Left kidney (tissue), 8 donors: Measurements from ENCODE around the gene TMEM267. TPM values are rescaled to one million over a fixed set of nuclear protein-coding genes. Genes with fewer than 3 reads are reported as not detected.
"Not testable (repeated sequence)": the region's sequence is repeated elsewhere in the genome, so short reads cannot be mapped to it uniquely, and the experiment has no call there.

Experiments used
- DNase-seq: peaks from one replicate; pipeline ENCODE4 v3.0.0-alpha.2; 2013
- long read RNA-seq, 8 donors: transcript quantifications; one replicate each; lab custom pipeline, GENCODE V29; 2026
- polyA plus RNA-seq: library from polyadenylated mRNA; unstranded; fragments of 120-200 nt; gene quantifications from one replicate; pipeline ENCODE4 v1.2.1, GENCODE V29; 2013; ENCODE audit not compliant: insufficient read length

The TMEM267 gene
- polyA plus RNA-seq: 24.3 TPM
- long read RNA-seq, donor 1, partial matches to known transcripts: 0 of 4 reads
- long read RNA-seq, donor 1, other reads (novel, unspliced or antisense): 0 of 4 reads
- long read RNA-seq, donor 2, transcript TMEM267-201 (3 exons, 2,338 nt): major isoform, 6 of 48 reads
- long read RNA-seq, donor 2, partial matches to known transcripts: 37 of 48 reads
- long read RNA-seq, donor 2, other reads (novel, unspliced or antisense): 5 of 48 reads
- long read RNA-seq, donor 3, transcript TMEM267-201 (3 exons, 2,338 nt): major isoform, 5 of 5 reads
- long read RNA-seq, donor 3, partial matches to known transcripts: 0 of 5 reads
- long read RNA-seq, donor 3, other reads (novel, unspliced or antisense): 0 of 5 reads
- long read RNA-seq, donor 4, partial matches to known transcripts: 0 of 1 reads
- long read RNA-seq, donor 4, other reads (novel, unspliced or antisense): 0 of 1 reads
- long read RNA-seq, donor 5, transcript TMEM267-201 (3 exons, 2,338 nt): major isoform, 7 of 9 reads
- long read RNA-seq, donor 5, partial matches to known transcripts: 0 of 9 reads
- long read RNA-seq, donor 5, other reads (novel, unspliced or antisense): 0 of 9 reads
- long read RNA-seq, donor 6, transcript TMEM267-201 (3 exons, 2,338 nt): major isoform, 8 of 9 reads
- long read RNA-seq, donor 6, partial matches to known transcripts: 0 of 9 reads
- long read RNA-seq, donor 6, other reads (novel, unspliced or antisense): 0 of 9 reads
- long read RNA-seq, donor 7, partial matches to known transcripts: 0 of 5 reads
- long read RNA-seq, donor 7, other reads (novel, unspliced or antisense): 0 of 5 reads
- long read RNA-seq, donor 8, partial matches to known transcripts: 6 of 8 reads
- long read RNA-seq, donor 8, other reads (novel, unspliced or antisense): 0 of 8 reads

GRCh38 chr5:43483298-43484105, at the start of gene TMEM267:
Gene TMEM267 (minus strand): TSS chr5:43483865. CDS start chr5:43453969, 29,896 bp downstream.
- DNase-seq: peak; percentile 93

- no peak for DNase-seq
These were observed 47.0 kb upstream of the TMEM267 start for GRCh38 chr5:43530648-43531047.

- DNase-seq: no peak
These were observed 40.0 kb upstream of the TMEM267 start for GRCh38 chr5:43523662-43524072.

GRCh38 chr5:43520615-43521014, 37.0 kb upstream of the TMEM267 start:
- DNase-seq: no peak

GRCh38 chr5:43515678-43516048, 32.0 kb upstream of the TMEM267 start:
- no peak for DNase-seq

- peak; percentile 96 for DNase-seq
These were observed 31.4 kb upstream of the TMEM267 start, which contains the start of gene C5orf34 for GRCh38 chr5:43514816-43515677. Gene C5orf34 (minus strand): TSS chr5:43515148. CDS start chr5:43509339, 5,809 bp downstream.

GRCh38 chr5:43514471-43514815, 30.8 kb upstream of the TMEM267 start:
- no peak for DNase-seq

GRCh38 chr5:43514025-43514424, 30.4 kb upstream of the TMEM267 start:
- peak; percentile 3 for DNase-seq

GRCh38 chr5:43511062-43511461, 27.4 kb upstream of the TMEM267 start:
- not testable (repeated sequence) for DNase-seq

GRCh38 chr5:43498581-43498980, 14.9 kb upstream of the TMEM267 start:
- no peak for DNase-seq

- DNase-seq: no peak
These were observed 13.8 kb upstream of the TMEM267 start for GRCh38 chr5:43497311-43498104.

- DNase-seq: no peak
These were observed 7.7 kb upstream of the TMEM267 start for GRCh38 chr5:43491326-43491725.

GRCh38 chr5:43486353-43486752, 2.7 kb upstream of the TMEM267 start:
- no peak for DNase-seq

- DNase-seq: no peak
These were observed 1.7 kb upstream of the TMEM267 start for GRCh38 chr5:43485406-43485805.

- DNase-seq: peak; percentile 89
These were observed 613 bp upstream of the TMEM267 start for GRCh38 chr5:43484106-43484849.

GRCh38 chr5:43482490-43483297, 971 bp downstream of the TMEM267 start:
- peak; percentile 3 for DNase-seq

GRCh38 chr5:43469671-43470391, 13.8 kb downstream of the TMEM267 start:
- DNase-seq: no peak

GRCh38 chr5:43467100-43467499, 16.6 kb downstream of the TMEM267 start:
- no peak for DNase-seq
